ENCODE measurements around the gene ZNF316.

The ZNF316 gene

GRCh38 chr7:6608794-6609193 is 28.3 kb upstream of the ZNF316 start:
- WGBS, 2 experiments (ENCODE audit: insufficient coverage in 2 of 2), result 93 to 95% methylated on average over 11 to 12 of the region's 12 CpGs
- no peaks in the 10 kb centered on the region for H3K9me3 ChIP-seq (ENCODE audit: control insufficient read depth, low read length)
- H3K36me3 ChIP-seq (ENCODE audit: control insufficient read depth, insufficient read depth, low read length), result peaks cover 41% of the 10 kb centered on the region
- no peaks in the 10 kb centered on the region for H3K4me1 ChIP-seq (ENCODE audit: control insufficient read depth, insufficient read depth, low read length, poor library complexity, severe bottlenecking)
- no peak overlapping the region for H3K27ac ChIP-seq (ENCODE audit: low read depth, low read length, severe bottlenecking)
- H3K4me3 ChIP-seq (ENCODE audit: extremely low read depth, insufficient read depth, low read length, poor library complexity, severe bottlenecking), result no peak overlapping the region

GRCh38 chr7:6612819-6613218 is 24.3 kb upstream of the ZNF316 start:
- Histone ChIP-seq H3K36me3 (ENCODE audit: control insufficient read depth, insufficient read depth, low read length) (peaks cover 15% of the 10 kb centered on the region), H3K27ac (ENCODE audit: low read depth, low read length, severe bottlenecking) (no peak overlapping the region), H3K4me3 (ENCODE audit: extremely low read depth, insufficient read depth, low read length, poor library complexity, severe bottlenecking) (no peak overlapping the region), H3K4me1 (ENCODE audit: control insufficient read depth, insufficient read depth, low read length, poor library complexity, severe bottlenecking) (no peaks in the 10 kb centered on the region), H3K9me3 (ENCODE audit: control insufficient read depth, low read length) (no peaks in the 10 kb centered on the region)
- WGBS, 2 experiments (ENCODE audit: insufficient coverage in 2 of 2), result 90 to 94% methylated on average over 5 to 6 of the region's 7 CpGs

GRCh38 chr7:6613706-6614105 is 23.4 kb upstream of the ZNF316 start:
- WGBS, 2 experiments (ENCODE audit: insufficient coverage in 2 of 2), result 53 to 73% methylated on average over 2 of the region's 2 CpGs
- no peaks in the 10 kb centered on the region for H3K9me3 ChIP-seq (ENCODE audit: control insufficient read depth, low read length)
- peaks cover 7% of the 10 kb centered on the region for H3K36me3 ChIP-seq (ENCODE audit: control insufficient read depth, insufficient read depth, low read length)
- no peaks in the 10 kb centered on the region for H3K4me1 ChIP-seq (ENCODE audit: control insufficient read depth, insufficient read depth, low read length, poor library complexity, severe bottlenecking)
- no peak overlapping the region for H3K27ac ChIP-seq (ENCODE audit: low read depth, low read length, severe bottlenecking)
- no peak overlapping the region for H3K4me3 ChIP-seq (ENCODE audit: extremely low read depth, insufficient read depth, low read length, poor library complexity, severe bottlenecking)

GRCh38 chr7:6614953-6615722 is 22.0 kb upstream of the ZNF316 start, which contains the start of gene ZNF853:
TSS of gene ZNF853 (plus strand) at chr7:6615610. CDS start at chr7:6616175, 565 bp downstream.
- Histone ChIP-seq H3K36me3 (ENCODE audit: control insufficient read depth, insufficient read depth, low read length) (peaks cover 6% of the 10 kb centered on the region), H3K4me1 (ENCODE audit: control insufficient read depth, insufficient read depth, low read length, poor library complexity, severe bottlenecking) (no peaks in the 10 kb centered on the region), H3K9me3 (ENCODE audit: control insufficient read depth, low read length) (no peaks in the 10 kb centered on the region), H3K27ac (ENCODE audit: low read depth, low read length, severe bottlenecking) (no peak within 1 kb of the TSS), H3K4me3 (ENCODE audit: extremely low read depth, insufficient read depth, low read length, poor library complexity, severe bottlenecking) (peak within 1 kb of the TSS; percentile 51)
- 1 to 2% methylated on average over 30 to 62 of the region's 91 CpGs for WGBS, 2 experiments (ENCODE audit: insufficient coverage in 2 of 2)

- H3K4me1 ChIP-seq (ENCODE audit: control insufficient read depth, insufficient read depth, low read length, poor library complexity, severe bottlenecking), result no peaks in the 10 kb centered on the region
- 11 to 14% methylated on average over 28 to 47 of the region's 63 CpGs for WGBS, 2 experiments (ENCODE audit: insufficient coverage in 2 of 2)
- no peak overlapping the region for H3K27ac ChIP-seq (ENCODE audit: low read depth, low read length, severe bottlenecking)
- peaks cover 8% of the 10 kb centered on the region for H3K36me3 ChIP-seq (ENCODE audit: control insufficient read depth, insufficient read depth, low read length)
- peak overlapping the region; percentile 51 for H3K4me3 ChIP-seq (ENCODE audit: extremely low read depth, insufficient read depth, low read length, poor library complexity, severe bottlenecking)
- H3K9me3 ChIP-seq (ENCODE audit: control insufficient read depth, low read length), result no peaks in the 10 kb centered on the region
These were observed 21.2 kb upstream of the ZNF316 start for GRCh38 chr7:6615723-6616555.

GRCh38 chr7:6616854-6617643 is 20.1 kb upstream of the ZNF316 start:
- WGBS, 2 experiments (ENCODE audit: insufficient coverage in 2 of 2), result 94 to 95% methylated on average over 18 to 19 of the region's 20 CpGs
- H3K27ac ChIP-seq (ENCODE audit: low read depth, low read length, severe bottlenecking), result no peak overlapping the region
- no peaks in the 10 kb centered on the region for H3K9me3 ChIP-seq (ENCODE audit: control insufficient read depth, low read length)
- peaks cover 18% of the 10 kb centered on the region for H3K36me3 ChIP-seq (ENCODE audit: control insufficient read depth, insufficient read depth, low read length)
- H3K4me1 ChIP-seq (ENCODE audit: control insufficient read depth, insufficient read depth, low read length, poor library complexity, severe bottlenecking), result no peaks in the 10 kb centered on the region
- no peak overlapping the region for H3K4me3 ChIP-seq (ENCODE audit: extremely low read depth, insufficient read depth, low read length, poor library complexity, severe bottlenecking)

- peaks cover 20% of the 10 kb centered on the region for H3K36me3 ChIP-seq (ENCODE audit: control insufficient read depth, insufficient read depth, low read length)
- no peaks in the 10 kb centered on the region for H3K4me1 ChIP-seq (ENCODE audit: control insufficient read depth, insufficient read depth, low read length, poor library complexity, severe bottlenecking)
- 80 to 100% methylated on average over 1 of the region's 4 CpGs for WGBS, 2 experiments (ENCODE audit: insufficient coverage in 2 of 2)
- no peaks in the 10 kb centered on the region for H3K9me3 ChIP-seq (ENCODE audit: control insufficient read depth, low read length)
- no peak overlapping the region for H3K4me3 ChIP-seq (ENCODE audit: extremely low read depth, insufficient read depth, low read length, poor library complexity, severe bottlenecking)
- H3K27ac ChIP-seq (ENCODE audit: low read depth, low read length, severe bottlenecking), result no peak overlapping the region
These were observed 18.5 kb upstream of the ZNF316 start for GRCh38 chr7:6618621-6619020.

- H3K4me3 ChIP-seq (ENCODE audit: extremely low read depth, insufficient read depth, low read length, poor library complexity, severe bottlenecking), result no peak overlapping the region
- H3K4me1 ChIP-seq (ENCODE audit: control insufficient read depth, insufficient read depth, low read length, poor library complexity, severe bottlenecking), result no peaks in the 10 kb centered on the region
- WGBS, 2 experiments (ENCODE audit: insufficient coverage in 2 of 2), result 100% methylated on average over 1 to 2 of the region's 3 CpGs
- H3K27ac ChIP-seq (ENCODE audit: low read depth, low read length, severe bottlenecking), result no peak overlapping the region
- H3K36me3 ChIP-seq (ENCODE audit: control insufficient read depth, insufficient read depth, low read length), result peaks cover 25% of the 10 kb centered on the region
- H3K9me3 ChIP-seq (ENCODE audit: control insufficient read depth, low read length), result no peaks in the 10 kb centered on the region
These were observed 17.2 kb upstream of the ZNF316 start for GRCh38 chr7:6619961-6620360.

- no peak overlapping the region for H3K27ac ChIP-seq (ENCODE audit: low read depth, low read length, severe bottlenecking)
- peaks cover 25% of the 10 kb centered on the region for H3K36me3 ChIP-seq (ENCODE audit: control insufficient read depth, insufficient read depth, low read length)
- no peak overlapping the region for H3K4me3 ChIP-seq (ENCODE audit: extremely low read depth, insufficient read depth, low read length, poor library complexity, severe bottlenecking)
- 92 to 97% methylated on average over 18 to 20 of the region's 20 CpGs for WGBS, 2 experiments (ENCODE audit: insufficient coverage in 2 of 2)
- H3K4me1 ChIP-seq (ENCODE audit: control insufficient read depth, insufficient read depth, low read length, poor library complexity, severe bottlenecking), result no peaks in the 10 kb centered on the region
- H3K9me3 ChIP-seq (ENCODE audit: control insufficient read depth, low read length), result no peaks in the 10 kb centered on the region
These were observed 15.7 kb upstream of the ZNF316 start for GRCh38 chr7:6621195-6622133.
